ENCODE data around the gene RIMS3.
"Not testable (repeated sequence)": the region's sequence is repeated elsewhere in the genome, so short reads cannot be mapped to it uniquely, and the experiment has no call there.

Gene RIMS3

GRCh38 chr1:40640314-40641076 is 25.0 kb downstream of the RIMS3 start:
- no peak overlapping the region for H3K9ac ChIP-seq (ENCODE audit: low read depth, low read length)
- H3K4me1 ChIP-seq (ENCODE audit: control insufficient read depth, insufficient read depth, low read length) = no peaks in the 10 kb centered on the region
- H3K27me3 ChIP-seq (ENCODE audit: control insufficient read depth, insufficient read depth, low read length) = no peaks in the 10 kb centered on the region
- H3K4me3 ChIP-seq (ENCODE audit: low read depth, low read length) = no peak overlapping the region
- no peak overlapping the region for H3K27ac ChIP-seq (ENCODE audit: low read depth, low read length)
- no peaks in the 10 kb centered on the region for H3K36me3 ChIP-seq (ENCODE audit: control insufficient read depth, insufficient read depth, low read length)
- no peaks in the 10 kb centered on the region for H3K9me3 ChIP-seq (ENCODE audit: control insufficient read depth, insufficient read depth, low read length)

DNA sequence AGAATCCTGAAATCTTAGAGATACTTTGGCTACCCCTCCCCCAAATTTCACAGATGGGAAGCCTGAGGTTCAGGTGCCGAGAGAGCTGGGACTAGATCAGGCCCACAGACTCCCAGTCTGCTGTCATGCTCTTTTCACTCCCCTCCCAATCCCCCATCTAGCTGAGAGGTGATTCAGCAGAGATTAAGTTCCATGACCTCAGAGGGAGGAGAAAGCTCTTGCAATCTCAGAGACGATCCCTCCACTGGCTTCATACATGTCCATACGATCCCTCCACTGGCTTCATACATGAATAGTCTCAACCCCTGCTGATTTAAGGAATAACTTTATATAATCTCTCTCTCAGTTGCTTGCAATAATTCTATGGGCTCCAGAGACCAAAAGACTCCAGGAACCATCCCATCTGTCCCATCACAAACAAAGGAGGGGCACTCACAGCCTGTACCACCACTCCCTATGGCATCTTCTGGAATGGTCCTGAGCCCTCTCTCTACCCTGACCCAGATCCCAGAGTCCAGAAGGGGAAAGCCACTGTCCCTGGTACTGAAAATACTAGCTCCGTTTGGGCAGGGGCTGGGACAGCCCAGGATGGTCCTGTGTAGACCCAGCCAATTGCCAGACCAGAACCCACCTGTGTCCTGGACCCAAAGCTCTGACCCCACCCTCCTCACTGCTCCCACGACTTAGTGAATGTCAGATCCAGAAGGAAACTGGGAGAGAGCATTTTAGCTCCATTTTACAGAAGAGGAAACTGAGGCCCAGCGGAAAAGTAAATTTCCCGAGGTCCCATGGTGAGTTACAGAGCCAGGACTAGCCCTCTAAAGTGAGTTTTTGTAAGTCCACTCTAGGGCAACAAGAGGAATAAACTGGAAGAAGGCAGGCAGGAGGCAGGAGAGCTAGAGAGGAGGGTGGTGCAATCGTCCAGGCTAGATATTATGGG is 27.1 kb downstream of the RIMS3 start:
- Histone ChIP-seq H3K27ac (ENCODE audit: low read depth, low read length) (no peak overlapping the region), H3K4me3 (ENCODE audit: low read depth, low read length) (no peak overlapping the region), H3K4me1 (ENCODE audit: control insufficient read depth, insufficient read depth, low read length) (no peaks in the 10 kb centered on the region), H3K27me3 (ENCODE audit: control insufficient read depth, insufficient read depth, low read length) (no peaks in the 10 kb centered on the region), H3K36me3 (ENCODE audit: control insufficient read depth, insufficient read depth, low read length) (no peaks in the 10 kb centered on the region), H3K9me3 (ENCODE audit: control insufficient read depth, insufficient read depth, low read length) (no peaks in the 10 kb centered on the region), H3K9ac (ENCODE audit: low read depth, low read length) (no peak overlapping the region)

DNA sequence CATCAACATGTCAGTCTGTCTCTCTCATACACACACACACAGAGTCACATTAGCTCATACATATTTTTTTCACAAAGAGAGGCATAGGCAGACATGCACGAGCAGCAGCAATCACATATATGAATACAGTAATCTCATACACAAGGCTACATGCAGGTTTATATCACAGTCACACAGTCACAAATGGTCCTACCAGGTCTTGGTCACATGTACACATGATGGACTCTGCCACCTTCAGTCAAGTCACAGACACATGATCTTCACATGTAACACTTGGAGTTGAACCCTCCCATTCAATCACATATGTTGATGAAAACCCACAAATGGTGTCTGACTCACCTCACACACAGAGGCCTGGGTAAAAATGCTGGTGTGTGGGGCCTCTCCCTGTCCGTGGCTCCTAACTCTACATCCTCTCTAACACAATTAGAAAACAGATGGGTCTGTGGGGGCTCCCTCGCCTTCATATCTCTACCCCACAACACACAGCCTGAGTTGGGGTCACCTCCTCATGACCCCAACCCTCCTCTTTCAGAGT is 27.9 kb downstream of the RIMS3 start:
- no peak overlapping the region for H3K27ac ChIP-seq (ENCODE audit: low read depth, low read length)
- H3K27me3 ChIP-seq (ENCODE audit: control insufficient read depth, insufficient read depth, low read length) = no peaks in the 10 kb centered on the region
- H3K9ac ChIP-seq (ENCODE audit: low read depth, low read length) = no peak overlapping the region
- no peaks in the 10 kb centered on the region for H3K9me3 ChIP-seq (ENCODE audit: control insufficient read depth, insufficient read depth, low read length)
- H3K36me3 ChIP-seq (ENCODE audit: control insufficient read depth, insufficient read depth, low read length) = no peaks in the 10 kb centered on the region
- H3K4me1 ChIP-seq (ENCODE audit: control insufficient read depth, insufficient read depth, low read length) = no peaks in the 10 kb centered on the region
- H3K4me3 ChIP-seq (ENCODE audit: low read depth, low read length) = no peak overlapping the region

DNA sequence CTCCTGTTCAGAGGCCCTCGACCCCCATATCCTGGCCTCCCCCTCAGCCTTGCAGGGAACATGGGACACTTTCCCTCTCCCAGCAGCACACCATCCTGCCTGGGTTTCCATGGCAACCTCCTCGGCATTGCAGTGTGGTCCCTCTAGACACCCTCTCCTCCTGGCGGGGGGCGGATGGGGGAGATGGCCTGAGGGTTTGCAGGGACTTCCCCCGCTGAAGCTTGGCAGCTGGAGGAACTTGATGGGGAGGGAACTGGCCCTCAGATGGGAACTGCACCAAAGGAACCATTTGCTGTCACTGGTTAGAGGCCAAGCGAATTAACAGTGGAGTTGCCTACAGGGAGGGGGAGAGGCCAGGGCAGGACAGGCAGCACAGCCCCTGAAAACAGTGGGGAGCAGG is 28.7 kb downstream of the RIMS3 start:
- Histone ChIP-seq H3K9me3 (ENCODE audit: control insufficient read depth, insufficient read depth, low read length) (no peaks in the 10 kb centered on the region), H3K27ac (ENCODE audit: low read depth, low read length) (no peak overlapping the region), H3K36me3 (ENCODE audit: control insufficient read depth, insufficient read depth, low read length) (no peaks in the 10 kb centered on the region), H3K27me3 (ENCODE audit: control insufficient read depth, insufficient read depth, low read length) (no peaks in the 10 kb centered on the region), H3K4me1 (ENCODE audit: control insufficient read depth, insufficient read depth, low read length) (no peaks in the 10 kb centered on the region), H3K4me3 (ENCODE audit: low read depth, low read length) (no peak overlapping the region), H3K9ac (ENCODE audit: low read depth, low read length) (no peak overlapping the region)

DNA sequence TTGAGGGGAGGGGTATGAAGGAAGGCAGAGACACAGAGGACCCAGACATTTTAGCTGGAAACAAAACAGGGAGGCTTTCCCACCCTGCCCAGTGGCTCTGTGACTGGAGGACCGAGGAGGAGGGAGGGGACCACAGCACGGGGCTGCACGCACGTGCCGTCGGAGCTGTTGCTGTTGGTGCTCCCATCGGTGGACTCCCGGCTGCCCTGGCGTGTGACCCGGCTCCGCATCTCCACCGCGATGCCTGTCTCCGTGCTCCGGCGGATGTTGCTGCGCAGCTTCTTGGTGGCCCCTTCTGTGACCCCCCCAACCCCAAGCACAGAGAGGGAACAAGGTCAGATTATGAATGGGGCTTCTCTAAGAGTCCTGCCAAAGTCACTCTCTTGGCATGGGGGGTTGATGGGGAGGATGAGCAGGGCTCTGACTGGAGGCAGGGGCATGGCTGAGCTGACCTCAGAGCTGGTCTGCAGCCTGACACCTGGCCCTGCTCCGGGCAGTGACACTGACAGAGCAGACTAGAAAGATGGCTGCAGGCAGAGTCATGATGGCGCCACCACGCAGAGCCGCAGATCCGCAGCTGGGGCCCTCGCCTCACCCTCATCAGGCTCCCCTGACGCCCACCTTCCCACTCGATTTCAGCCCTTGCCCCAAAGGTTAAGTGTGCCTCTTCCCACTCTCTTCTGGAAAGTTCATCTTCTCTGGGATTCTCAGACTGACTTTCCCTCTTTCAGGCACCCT is 29.6 kb downstream of the RIMS3 start:
- Histone ChIP-seq H3K4me3 (ENCODE audit: low read depth, low read length) (no peak overlapping the region), H3K36me3 (ENCODE audit: control insufficient read depth, insufficient read depth, low read length) (no peaks in the 10 kb centered on the region), H3K27ac (ENCODE audit: low read depth, low read length) (no peak overlapping the region), H3K4me1 (ENCODE audit: control insufficient read depth, insufficient read depth, low read length) (no peaks in the 10 kb centered on the region), H3K9me3 (ENCODE audit: control insufficient read depth, insufficient read depth, low read length) (no peaks in the 10 kb centered on the region), H3K27me3 (ENCODE audit: control insufficient read depth, insufficient read depth, low read length) (no peaks in the 10 kb centered on the region), H3K9ac (ENCODE audit: low read depth, low read length) (no peak overlapping the region)

DNA sequence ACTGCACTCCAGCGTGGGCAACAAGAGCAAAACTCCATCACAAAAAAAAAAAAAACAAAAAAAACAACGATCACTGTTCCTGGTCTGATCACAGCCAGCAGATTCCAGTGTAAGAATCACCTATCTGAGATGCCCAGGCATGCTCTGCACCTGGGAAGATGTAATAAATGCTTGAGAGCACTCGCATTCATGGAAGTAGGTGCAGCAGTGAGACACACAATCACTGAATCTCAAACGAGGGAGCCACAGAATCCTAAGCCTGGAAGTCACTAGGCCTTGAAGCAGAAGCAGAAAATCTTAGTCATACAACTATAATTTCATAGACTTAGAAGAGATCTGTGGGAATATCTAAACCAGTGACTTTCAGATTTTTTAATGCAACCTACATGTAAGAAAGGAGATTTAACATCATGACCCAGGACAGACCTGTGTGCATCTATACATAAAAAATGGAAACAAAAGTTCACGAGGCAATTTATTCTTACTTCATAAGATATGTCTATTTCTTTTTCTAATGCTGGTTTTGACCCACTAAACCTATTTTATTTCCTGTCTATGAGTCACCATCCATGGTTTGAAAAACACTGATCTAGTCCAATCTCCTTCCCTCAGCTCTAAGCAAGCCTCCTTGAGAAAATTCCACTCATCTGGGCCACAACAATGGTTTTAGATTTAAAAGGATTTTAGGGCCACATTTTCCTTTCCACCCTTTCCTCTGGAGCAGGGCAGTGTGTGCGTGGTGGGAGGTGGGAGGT is 30.4 kb downstream of the RIMS3 start:
- H3K4me1 ChIP-seq (ENCODE audit: control insufficient read depth, insufficient read depth, low read length) = no peaks in the 10 kb centered on the region
- no peaks in the 10 kb centered on the region for H3K9me3 ChIP-seq (ENCODE audit: control insufficient read depth, insufficient read depth, low read length)
- no peak overlapping the region for H3K27ac ChIP-seq (ENCODE audit: low read depth, low read length)
- no peaks in the 10 kb centered on the region for H3K36me3 ChIP-seq (ENCODE audit: control insufficient read depth, insufficient read depth, low read length)
- H3K4me3 ChIP-seq (ENCODE audit: low read depth, low read length) = no peak overlapping the region
- H3K9ac ChIP-seq (ENCODE audit: low read depth, low read length) = no peak overlapping the region
- no peaks in the 10 kb centered on the region for H3K27me3 ChIP-seq (ENCODE audit: control insufficient read depth, insufficient read depth, low read length)

GRCh38 chr1:40633931-40634376 is 31.5 kb downstream of the RIMS3 start:
- Histone ChIP-seq H3K9ac (ENCODE audit: low read depth, low read length) (no peak overlapping the region), H3K36me3 (ENCODE audit: control insufficient read depth, insufficient read depth, low read length) (no peaks in the 10 kb centered on the region), H3K27ac (ENCODE audit: low read depth, low read length) (no peak overlapping the region), H3K4me1 (ENCODE audit: control insufficient read depth, insufficient read depth, low read length) (no peaks in the 10 kb centered on the region), H3K27me3 (ENCODE audit: control insufficient read depth, insufficient read depth, low read length) (no peaks in the 10 kb centered on the region), H3K4me3 (ENCODE audit: low read depth, low read length) (no peak overlapping the region), H3K9me3 (ENCODE audit: control insufficient read depth, insufficient read depth, low read length) (no peaks in the 10 kb centered on the region)

DNA sequence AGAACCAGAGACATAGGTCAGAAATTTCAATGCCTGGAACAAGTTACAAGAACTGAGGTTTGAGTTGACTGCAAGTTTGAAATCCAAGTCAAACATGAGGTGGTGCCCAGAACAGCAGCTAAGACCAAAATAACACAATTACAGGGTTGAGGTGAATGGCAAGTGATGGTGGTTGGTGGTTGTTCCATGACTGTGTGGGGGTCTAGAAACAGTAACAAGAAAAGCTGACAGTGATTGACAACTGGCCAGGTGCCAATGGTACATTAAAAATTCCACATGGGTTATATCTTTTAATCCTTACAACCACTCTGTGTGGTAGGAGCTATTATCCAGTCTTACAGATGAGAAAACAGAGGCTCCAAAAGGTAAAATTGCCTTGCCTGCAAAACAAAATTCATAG is 32.0 kb downstream of the RIMS3 start:
- Histone ChIP-seq H3K4me1 (ENCODE audit: control insufficient read depth, insufficient read depth, low read length) (no peaks in the 10 kb centered on the region), H3K4me3 (ENCODE audit: low read depth, low read length) (no peak overlapping the region), H3K9me3 (ENCODE audit: control insufficient read depth, insufficient read depth, low read length) (no peaks in the 10 kb centered on the region), H3K9ac (ENCODE audit: low read depth, low read length) (no peak overlapping the region), H3K27ac (ENCODE audit: low read depth, low read length) (no peak overlapping the region), H3K27me3 (ENCODE audit: control insufficient read depth, insufficient read depth, low read length) (no peaks in the 10 kb centered on the region), H3K36me3 (ENCODE audit: control insufficient read depth, insufficient read depth, low read length) (no peaks in the 10 kb centered on the region)

GRCh38 chr1:40630488-40631223 is 34.8 kb downstream of the RIMS3 start:
- no peaks in the 10 kb centered on the region for H3K9me3 ChIP-seq (ENCODE audit: control insufficient read depth, insufficient read depth, low read length)
- no peak overlapping the region for H3K27ac ChIP-seq (ENCODE audit: low read depth, low read length)
- no peaks in the 10 kb centered on the region for H3K27me3 ChIP-seq (ENCODE audit: control insufficient read depth, insufficient read depth, low read length)
- no peak overlapping the region for H3K4me3 ChIP-seq (ENCODE audit: low read depth, low read length)
- H3K36me3 ChIP-seq (ENCODE audit: control insufficient read depth, insufficient read depth, low read length) = no peaks in the 10 kb centered on the region
- H3K9ac ChIP-seq (ENCODE audit: low read depth, low read length) = no peak overlapping the region
- no peaks in the 10 kb centered on the region for H3K4me1 ChIP-seq (ENCODE audit: control insufficient read depth, insufficient read depth, low read length)

DNA sequence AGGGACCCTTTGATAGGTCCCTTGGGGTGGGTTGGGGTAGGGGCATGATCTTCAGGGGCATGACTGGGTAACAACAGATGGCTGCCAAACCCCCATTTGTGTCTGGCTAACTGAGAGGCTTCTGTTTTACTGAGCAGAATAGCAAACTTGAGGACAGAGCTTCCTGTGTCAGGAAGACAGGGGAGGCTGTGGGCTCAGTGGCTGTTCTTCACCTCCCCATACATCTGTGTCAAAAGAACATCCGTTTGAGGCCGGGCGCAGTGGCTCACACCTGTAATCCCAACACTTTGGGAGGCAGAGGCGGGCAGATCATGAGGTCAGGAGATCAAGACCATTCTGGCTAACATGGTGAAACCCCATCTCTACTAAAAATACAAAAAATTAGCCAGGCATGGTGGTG is 35.9 kb downstream of the RIMS3 start:
- H3K27ac ChIP-seq (ENCODE audit: low read depth, low read length); H3K36me3 ChIP-seq (ENCODE audit: control insufficient read depth, insufficient read depth, low read length); H3K4me1 ChIP-seq (ENCODE audit: control insufficient read depth, insufficient read depth, low read length); H3K9ac ChIP-seq (ENCODE audit: low read depth, low read length); H3K27me3 ChIP-seq (ENCODE audit: control insufficient read depth, insufficient read depth, low read length); H3K4me3 ChIP-seq (ENCODE audit: low read depth, low read length); H3K9me3 ChIP-seq (ENCODE audit: control insufficient read depth, insufficient read depth, low read length): not testable (repeated sequence)
